Left colon (tissue), 2 donors: Measurements from ENCODE around the gene PTPRR. TPM values are rescaled to one million over a fixed set of nuclear protein-coding genes. Genes with fewer than 3 reads are reported as not detected.

Experiments used
- ATAC-seq: fragments of 200-7000 bp; cut with Tn5 transposase; one replicate; pipeline ENCODE4 v1.9.1; 2020; ENCODE audit warnings: mild to moderate bottlenecking, moderate library complexity
- DNase-seq, 2 donors: peaks; one replicate each; pipeline ENCODE4 v3.0.0-alpha.2; 2020
- intact Hi-C, 2 donors: fragments of 100-400 bp; cut with DNase I in 1 of 2; cut with micrococcal nuclease in 1 of 2; formaldehyde crosslinking; loops; one replicate each; pipeline versions ENCODE4 v1.11.2 to v1.14.0; 2022; cut with DNase I, micrococcal nuclease
- total RNA-seq, 2 donors: library from RNA; stranded (reverse); fragmentation: NEBNext Ultra II Directional; extraction: Animal tissue kit (Norgen Biotek cat#: 25700); gene quantifications; one replicate each; pipeline ENCODE4 v1.2.1, GENCODE V29; 2021
- donor health status: DM: no; HTN: no; CAD: no.
- donor health status: DM: yes; HTN: yes; CAD: no.

PTPRR gene
- total RNA-seq, 2 donors from 2014 or later: 13.1 to 48.8 TPM

- ATAC-seq (no peak), DNase-seq (no peak)
- intact Hi-C loops: no loop called here
These were observed 315.9 kb downstream of the PTPRR start for GRCh38 chr12:70604662-70605061.

DNA sequence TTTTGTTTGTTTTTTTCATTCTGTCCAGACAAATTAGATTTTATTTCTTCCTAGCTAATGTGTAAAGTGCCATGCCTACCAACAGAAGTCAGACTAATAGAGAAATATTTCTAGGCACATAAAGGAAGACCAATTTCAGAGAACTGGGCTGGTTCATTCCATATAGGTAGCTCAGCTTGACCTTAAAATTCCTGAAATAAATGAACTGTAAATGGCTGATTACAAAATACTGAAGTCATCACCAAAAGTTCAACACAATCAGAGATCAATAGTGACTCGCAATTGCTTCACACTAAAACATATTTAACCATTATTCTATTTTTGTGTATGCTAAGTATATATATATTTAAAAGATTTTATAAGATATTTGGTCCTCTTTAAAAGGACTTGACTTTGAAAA lies 317.5 kb downstream of the PTPRR start:
- ATAC-seq: no peak

DNA sequence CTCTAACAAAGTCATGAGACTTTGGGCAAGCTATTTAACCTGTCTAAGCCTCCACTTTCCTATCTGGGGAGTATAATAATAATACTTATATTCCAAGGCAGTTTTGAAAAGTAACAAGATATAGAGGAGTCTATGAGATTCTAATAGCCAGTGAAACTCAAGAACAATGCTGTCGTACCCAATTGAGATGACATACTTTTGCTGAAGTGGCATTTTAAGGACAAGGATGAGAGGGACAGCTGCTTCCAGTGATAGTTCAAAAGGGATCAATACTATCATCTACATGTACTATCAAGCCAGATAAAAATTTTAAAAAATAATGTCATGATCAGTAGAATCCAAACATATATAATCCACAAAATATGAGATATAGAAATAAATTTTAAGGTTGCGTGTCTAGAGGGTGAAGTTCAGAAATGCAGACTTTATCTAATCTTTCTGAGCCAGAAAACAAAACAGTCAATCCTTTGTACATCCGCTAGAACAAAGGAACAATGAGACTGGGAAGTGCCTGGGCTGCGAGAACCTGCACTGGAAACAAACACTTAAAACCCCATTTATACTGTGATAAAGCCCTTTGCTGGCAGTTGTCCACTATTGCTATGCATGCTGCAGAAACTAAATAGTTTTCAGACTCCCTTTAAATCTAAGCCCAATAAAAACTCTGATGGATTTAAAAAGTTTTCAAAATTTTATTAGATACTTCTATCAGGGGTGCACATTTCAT lies 321.9 kb downstream of the PTPRR start:
- intact Hi-C loops: loop anchor here in 1 of 2 donors (10.0 kb wide), 1 partner anchor 96 kb away; no protein-coding TSS in a partner anchor
- peak; percentile 80 for ATAC-seq
- peak in 1 of 2 donors; percentile 8 for DNase-seq

More for the DNA sequence above, 317.5 kb downstream of the PTPRR start:
- intact Hi-C loops: no loop called here
- no peak for DNase-seq

DNA sequence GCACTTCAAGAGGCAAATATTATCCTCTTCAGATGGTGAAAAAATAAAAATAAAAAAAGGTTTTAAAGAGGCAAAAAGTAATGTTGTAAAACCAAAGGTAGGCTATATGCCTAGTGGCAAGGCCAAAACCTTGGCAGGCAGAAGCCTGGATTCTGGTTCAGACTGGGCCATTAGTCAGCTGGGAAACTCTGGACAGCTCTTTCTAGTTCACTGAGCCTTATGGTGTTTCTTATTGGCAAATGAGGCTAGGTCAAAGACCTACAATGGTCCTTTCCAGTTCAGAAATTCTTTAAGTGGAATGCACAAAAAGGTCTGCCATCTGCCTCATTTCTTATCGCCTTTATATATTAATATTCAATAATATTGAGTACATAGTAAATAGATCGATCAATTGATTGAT lies 327.9 kb downstream of the PTPRR start:
- ATAC-seq (no peak), DNase-seq (no peak)
- intact Hi-C loops: loop anchor here in 1 of 2 donors (10.0 kb wide), 1 partner anchor 102 kb away; no protein-coding TSS in a partner anchor

DNA sequence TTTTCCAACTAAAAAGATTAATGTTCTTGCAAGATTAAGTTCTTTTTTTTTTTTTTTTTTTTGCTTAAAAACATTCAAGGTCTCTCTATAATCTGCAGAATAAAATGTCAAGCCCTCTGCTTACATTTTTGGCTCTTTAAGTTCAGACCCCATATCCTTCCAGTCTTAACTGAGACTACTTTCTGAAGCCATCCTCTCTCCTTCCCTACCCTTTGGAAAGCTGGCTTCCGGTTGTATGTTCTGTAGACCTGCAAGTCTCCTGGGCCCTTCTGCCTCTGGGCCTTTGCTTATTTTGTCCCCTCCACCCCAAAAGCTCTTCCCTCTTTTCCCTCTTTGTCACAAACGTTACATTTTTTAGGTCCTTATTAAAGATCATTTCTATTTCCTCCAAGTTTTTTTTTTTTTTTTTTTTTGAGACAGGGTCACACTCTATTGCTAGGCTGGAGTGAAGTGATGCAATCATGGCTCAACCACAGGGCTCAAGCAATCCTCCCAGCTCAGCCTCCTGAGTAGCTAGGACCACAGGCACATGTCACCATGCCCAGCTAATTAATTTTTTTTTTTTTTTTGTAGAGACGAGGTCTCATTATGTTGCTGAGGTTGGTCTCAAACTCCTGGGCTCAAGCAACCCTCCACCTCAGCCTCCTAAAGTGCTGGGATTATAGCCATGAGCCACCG lies 329.9 kb downstream of the PTPRR start:
- DNase-seq: no peak
- ATAC-seq: no peak
- intact Hi-C loops: loop anchor here in 1 of 2 donors (10.0 kb wide), 1 partner anchor 104 kb away; no protein-coding TSS in a partner anchor

GRCh38 chr12:70590051-70590450 lies 330.5 kb downstream of the PTPRR start:
- intact Hi-C loops: loop anchor here in 1 of 2 donors (10.0 kb wide), 1 partner anchor 105 kb away; no protein-coding TSS in a partner anchor
- ATAC-seq (peak; percentile 84), DNase-seq (peak; percentile 49 to 82)

Other genes with a start within 250 kb of the PTPRR start
- 1,000 to 10,000 TPM; 1,490 to 2,025 TPM for gene TSPAN8, start 237.3 kb upstream of the PTPRR start, total RNA-seq